K562 (cell line): ENCODE data around the gene CHEK2. TPM values are rescaled to one million over a fixed set of nuclear protein-coding genes. Genes with fewer than 3 reads are reported as not detected.

Experiments
- CAMTA2 ChIP-seq: fragments of 250-450 bp; sonication (Bioruptor Pico); conservative IDR thresholded peaks from 2 replicates; pipeline ENCODE4 v1.5.1; 2022
- CEBPB ChIP-seq: fragments of 450-650 bp; IDR thresholded peaks from 2 replicates; pipeline ENCODE4 v1.6.1; 2016; ENCODE audit warnings: missing genetic modification characterization, missing compliant biosample characterization
- CEBPG ChIP-seq, 3 experiments: fragments of 200-800 bp in 1 of 3; sonication (Bioruptor generic) in 1 of 3; sonication (generic) in 1 of 3; formaldehyde crosslinking in 1 of 3; IDR thresholded peaks in 2 of 3; conservative IDR thresholded peaks in 1 of 3; 2 replicates each; pipeline versions ENCODE4 v1.6.1 to v1.8.0; 2016 to 2022; ENCODE audit warnings: missing compliant biosample characterization in 2 of 3, missing genetic modification characterization in 2 of 3, mild to moderate bottlenecking in 1 of 3, missing genetic modification reagents in 1 of 3
- NFYB ChIP-seq: IDR thresholded peaks from 2 replicates; pipeline ENCODE4 v1.6.1; 2011; ENCODE audit warnings: mild to moderate bottlenecking, moderate library complexity; ENCODE audit not compliant: insufficient read length; ENCODE audit errors: extremely low read depth
- NR4A1 ChIP-seq, 2 experiments: fragments of 250-450 bp in 1 of 2; fragments of 450-650 bp in 1 of 2; sonication (Bioruptor Pico) in 1 of 2; IDR thresholded peaks; 2 replicates each; pipeline versions ENCODE4 v1.4.0 to v1.6.1; 2016 to 2020; ENCODE audit warnings: mild to moderate bottlenecking in 2 of 2, missing compliant biosample characterization in 1 of 2, missing genetic modification characterization in 1 of 2, moderate library complexity in 1 of 2
- PTTG1 ChIP-seq: fragments of 450-650 bp; IDR thresholded peaks from 2 replicates; pipeline ENCODE4 v1.6.1; 2016; ENCODE audit warnings: low read depth, mild to moderate bottlenecking, missing genetic modification characterization, missing compliant biosample characterization
- RBM17 ChIP-seq: fragments of 200-400 bp; formaldehyde crosslinking; IDR thresholded peaks from 2 replicates; pipeline ENCODE4 v1.6.1; 2017; ENCODE audit warnings: low read depth, mild to moderate bottlenecking, low read length, borderline replicate concordance
- RBM34 ChIP-seq: fragments of 200-400 bp; formaldehyde crosslinking; IDR thresholded peaks from 2 replicates; pipeline ENCODE4 v1.6.1; 2018; ENCODE audit warnings: low read length, borderline replicate concordance; ENCODE audit not compliant: insufficient read depth
- RNF2 ChIP-seq: sonication (generic); IDR thresholded peaks from 2 replicates; pipeline ENCODE4 v1.6.1; 2016
- U2AF2 ChIP-seq: fragments of 200-400 bp; formaldehyde crosslinking; optimal IDR thresholded peaks from 2 replicates; pipeline ENCODE3; 2017; ENCODE audit warnings: low read depth, mild to moderate bottlenecking, low read length
- XRCC4 ChIP-seq: IDR thresholded peaks from one replicate; pipeline ENCODE4 v1.6.1; 2011; ENCODE audit not compliant: insufficient read depth, insufficient read length; ENCODE audit errors: extremely low read depth
- ZBTB7A ChIP-seq: IDR thresholded peaks from 2 replicates; pipeline ENCODE4 v1.6.1; 2011; ENCODE audit warnings: low read depth, mild to moderate bottlenecking, low read length, moderate library complexity, borderline replicate concordance; ENCODE audit not compliant: control insufficient read depth
- ZC3H4 ChIP-seq: sonication (generic); formaldehyde crosslinking; IDR thresholded peaks from 2 replicates; pipeline ENCODE4 v1.9.0; 2021; ENCODE audit warnings: missing genetic modification reagents, borderline replicate concordance
- ZNF197 ChIP-seq: fragments of 200-800 bp; sonication (Bioruptor generic); IDR thresholded peaks from 2 replicates; pipeline ENCODE4 v1.6.1; 2016; ENCODE audit warnings: low read depth, missing genetic modification characterization, missing compliant biosample characterization
- polyA plus RNA-seq, 8 experiments: library from polyadenylated mRNA; depleted of rRNA in 4 of 8; stranded (reverse) in 5 of 8; unstranded in 3 of 8; fragments of >200 nt; fragmentation: Nextera tagmentation in 2 of 8; fragmentation: Illumina TruSeq in 1 of 8; extraction: Ambion mirVana in 2 of 8; extraction: Trizol in 1 of 8; gene quantifications; 2 replicates each; pipeline versions ENCODE4 v1.2.1 to v1.2.3, GENCODE V29; 2011 to 2014; ENCODE audit warnings: inconsistent platforms in 1 of 8, missing spikeins in 1 of 8
- total RNA-seq, 7 experiments: library from RNA; depleted of rRNA in 6 of 7; stranded (reverse); fragments of >200 nt in 6 of 7; fragmentation: Illumina TruSeq in 2 of 7; extraction: Trizol in 2 of 7; gene quantifications; 2 replicates each; pipeline versions ENCODE4 v1.2.1 to v1.2.3, GENCODE V29; 2011 to 2021; ENCODE audit warnings: low replicate concordance in 1 of 7
- TF ChIP-seq, protein P1 (sequence below), 2 experiments: fragments of 200-800 bp in 1 of 2; sonication (Bioruptor generic) in 1 of 2; sonication (generic) in 1 of 2; formaldehyde crosslinking in 1 of 2; IDR thresholded peaks in 1 of 2; conservative IDR thresholded peaks in 1 of 2; 2 replicates each; pipeline versions ENCODE4 v1.5.0 to v1.6.1; 2016 to 2020; ENCODE audit warnings: missing compliant biosample characterization in 1 of 2, missing genetic modification characterization in 1 of 2, missing genetic modification reagents in 1 of 2
- TF ChIP-seq, protein P2 (sequence below): fragments of 450-650 bp; IDR thresholded peaks from 2 replicates; pipeline ENCODE4 v1.6.1; 2016; ENCODE audit warnings: low read depth

Gene CHEK2
- total and polyA plus RNA-seq, 9 of the 15 experiments (the other 6 are each of a cell fraction or from before 2014, with no cell fraction given) = 28.7 to 102 (median 58.0) TPM

DNA sequence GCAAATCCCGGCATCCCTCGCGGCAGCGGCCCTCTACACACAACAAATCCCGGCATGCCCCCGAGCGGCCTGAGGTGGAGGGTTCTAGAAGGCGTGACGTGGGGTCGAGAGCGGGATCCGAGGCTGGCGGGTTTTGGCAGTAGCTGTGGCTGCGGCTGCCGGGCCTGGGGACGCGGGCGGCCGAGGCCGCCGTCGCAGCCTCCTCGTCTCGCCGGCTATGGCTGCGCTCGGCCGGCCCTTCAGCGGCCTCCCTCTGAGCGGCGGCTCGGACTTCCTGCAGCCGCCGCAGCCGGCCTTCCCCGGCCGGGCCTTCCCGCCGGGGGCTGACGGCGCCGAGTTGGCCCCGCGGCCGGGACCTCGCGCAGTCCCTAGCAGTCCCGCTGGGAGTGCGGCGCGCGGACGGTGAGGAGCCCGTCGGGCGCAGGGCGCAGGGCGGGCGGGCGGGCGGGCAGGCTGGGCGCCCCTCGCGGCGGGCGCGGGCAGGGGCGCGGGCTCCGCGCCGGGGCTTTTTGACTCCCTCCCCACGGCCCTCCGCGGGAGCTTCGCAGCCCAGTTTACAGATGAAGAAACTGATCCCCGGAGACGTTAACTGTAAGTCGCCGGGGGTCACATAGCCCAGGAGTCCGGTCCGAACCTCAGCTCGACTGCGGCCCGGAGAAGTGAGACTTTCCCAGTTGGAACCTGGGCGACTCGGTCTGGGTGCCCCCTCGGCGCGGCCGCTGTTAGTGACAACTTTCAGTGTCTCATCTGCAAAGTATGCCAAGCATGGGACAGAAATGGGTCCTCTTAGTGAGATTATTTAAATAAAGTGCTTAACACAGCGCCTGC is 31.2 kb upstream of the CHEK2 start, which contains the start of gene CCDC117 (continued):
- peak; percentile 51; the same call in 1 of the 2 replicates for TF ChIP-seq ZBTB7A
- TF ChIP-seq XRCC4 = no peak
- no peak for TF ChIP-seq RNF2
- no peak for TF ChIP-seq PTTG1 (tag)
- TF ChIP-seq RBM17 = no peak
- no peak for TF ChIP-seq ZC3H4
- TF ChIP-seq, protein P1, sequence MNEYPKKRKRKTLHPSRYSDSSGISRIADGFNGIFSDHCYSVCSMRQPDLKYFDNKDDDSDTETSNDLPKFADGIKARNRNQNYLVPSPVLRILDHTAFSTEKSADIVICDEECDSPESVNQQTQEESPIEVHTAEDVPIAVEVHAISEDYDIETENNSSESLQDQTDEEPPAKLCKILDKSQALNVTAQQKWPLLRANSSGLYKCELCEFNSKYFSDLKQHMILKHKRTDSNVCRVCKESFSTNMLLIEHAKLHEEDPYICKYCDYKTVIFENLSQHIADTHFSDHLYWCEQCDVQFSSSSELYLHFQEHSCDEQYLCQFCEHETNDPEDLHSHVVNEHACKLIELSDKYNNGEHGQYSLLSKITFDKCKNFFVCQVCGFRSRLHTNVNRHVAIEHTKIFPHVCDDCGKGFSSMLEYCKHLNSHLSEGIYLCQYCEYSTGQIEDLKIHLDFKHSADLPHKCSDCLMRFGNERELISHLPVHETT (CRISPR knock-in tag; conservative IDR thresholded peaks at IDR 0.05 in 1 of 2, IDR thresholded peaks at IDR 0.05 in 1 of 2) = peak in 1 of 2 experiments; percentile 54; a peak in 1 of 4 replicates
- TF ChIP-seq CAMTA2 = no peak
- no peak for TF ChIP-seq ZNF197
- no peak for TF ChIP-seq RBM34
- TF ChIP-seq CEBPG (CRISPR knock-in tag; IDR thresholded peaks at IDR 0.05) = no peak
- TF ChIP-seq CEBPG (tag; conservative IDR thresholded peaks at IDR 0.05 in 1 of 2, IDR thresholded peaks at IDR 0.05 in 1 of 2) = no peak
- no peak for TF ChIP-seq CEBPB (tag)
- TF ChIP-seq, protein P2, sequence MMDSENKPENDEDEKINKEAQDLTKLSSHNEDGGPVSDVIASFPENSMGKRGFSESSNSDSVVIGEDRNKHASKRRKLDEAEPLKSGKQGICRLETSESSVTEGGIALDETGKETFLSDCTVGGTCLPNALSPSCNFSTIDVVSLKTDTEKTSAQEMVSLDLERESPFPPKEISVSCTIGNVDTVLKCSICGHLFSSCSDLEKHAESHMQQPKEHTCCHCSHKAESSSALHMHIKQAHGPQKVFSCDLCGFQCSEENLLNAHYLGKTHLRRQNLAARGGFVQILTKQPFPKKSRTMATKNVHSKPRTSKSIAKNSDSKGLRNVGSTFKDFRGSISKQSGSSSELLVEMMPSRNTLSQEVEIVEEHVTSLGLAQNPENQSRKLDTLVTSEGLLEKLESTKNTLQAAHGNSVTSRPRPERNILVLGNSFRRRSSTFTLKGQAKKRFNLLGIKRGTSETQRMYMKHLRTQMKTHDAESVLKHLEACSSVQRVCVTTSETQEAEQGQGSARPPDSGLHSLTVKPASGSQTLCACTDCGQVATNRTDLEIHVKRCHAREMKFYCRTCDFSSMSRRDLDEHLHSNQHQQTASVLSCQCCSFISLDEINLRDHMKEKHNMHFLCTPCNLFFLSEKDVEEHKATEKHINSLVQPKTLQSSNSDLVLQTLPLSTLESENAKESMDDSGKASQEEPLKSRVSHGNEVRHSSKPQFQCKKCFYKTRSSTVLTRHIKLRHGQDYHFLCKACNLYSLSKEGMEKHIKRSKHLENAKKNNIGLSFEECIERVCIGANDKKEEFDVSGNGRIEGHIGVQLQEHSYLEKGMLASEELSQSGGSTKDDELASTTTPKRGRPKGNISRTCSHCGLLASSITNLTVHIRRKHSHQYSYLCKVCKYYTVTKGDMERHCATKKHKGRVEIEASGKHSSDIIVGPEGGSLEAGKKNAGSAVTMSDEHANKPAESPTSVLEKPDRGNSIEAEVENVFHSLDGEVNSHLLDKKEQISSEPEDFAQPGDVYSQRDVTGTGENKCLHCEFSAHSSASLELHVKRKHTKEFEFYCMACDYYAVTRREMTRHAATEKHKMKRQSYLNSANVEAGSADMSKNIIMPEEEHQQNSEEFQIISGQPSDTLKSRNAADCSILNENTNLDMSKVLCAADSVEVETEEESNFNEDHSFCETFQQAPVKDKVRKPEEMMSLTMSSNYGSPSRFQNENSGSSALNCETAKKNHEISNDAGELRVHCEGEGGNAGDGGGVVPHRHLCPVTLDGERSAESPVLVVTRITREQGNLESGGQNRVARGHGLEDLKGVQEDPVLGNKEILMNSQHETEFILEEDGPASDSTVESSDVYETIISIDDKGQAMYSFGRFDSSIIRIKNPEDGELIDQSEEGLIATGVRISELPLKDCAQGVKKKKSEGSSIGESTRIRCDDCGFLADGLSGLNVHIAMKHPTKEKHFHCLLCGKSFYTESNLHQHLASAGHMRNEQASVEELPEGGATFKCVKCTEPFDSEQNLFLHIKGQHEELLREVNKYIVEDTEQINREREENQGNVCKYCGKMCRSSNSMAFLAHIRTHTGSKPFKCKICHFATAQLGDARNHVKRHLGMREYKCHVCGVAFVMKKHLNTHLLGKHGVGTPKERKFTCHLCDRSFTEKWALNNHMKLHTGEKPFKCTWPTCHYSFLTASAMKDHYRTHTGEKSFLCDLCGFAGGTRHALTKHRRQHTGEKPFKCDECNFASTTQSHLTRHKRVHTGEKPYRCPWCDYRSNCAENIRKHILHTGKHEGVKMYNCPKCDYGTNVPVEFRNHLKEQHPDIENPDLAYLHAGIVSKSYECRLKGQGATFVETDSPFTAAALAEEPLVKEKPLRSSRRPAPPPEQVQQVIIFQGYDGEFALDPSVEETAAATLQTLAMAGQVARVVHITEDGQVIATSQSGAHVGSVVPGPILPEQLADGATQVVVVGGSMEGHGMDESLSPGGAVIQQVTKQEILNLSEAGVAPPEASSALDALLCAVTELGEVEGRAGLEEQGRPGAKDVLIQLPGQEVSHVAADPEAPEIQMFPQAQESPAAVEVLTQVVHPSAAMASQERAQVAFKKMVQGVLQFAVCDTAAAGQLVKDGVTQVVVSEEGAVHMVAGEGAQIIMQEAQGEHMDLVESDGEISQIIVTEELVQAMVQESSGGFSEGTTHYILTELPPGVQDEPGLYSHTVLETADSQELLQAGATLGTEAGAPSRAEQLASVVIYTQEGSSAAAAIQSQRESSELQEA = no peak
- no peak for TF ChIP-seq NR4A1 (CRISPR knock-in tag; IDR thresholded peaks at IDR 0.05)
- 0 out of 2 replicates have a peak, but pooled peaks have one; percentile 48 for TF ChIP-seq NR4A1 (tag; IDR thresholded peaks at IDR 0.05)
- no peak for TF ChIP-seq NFYB
- no peak for TF ChIP-seq U2AF2
